Stimulated activated CD4-positive, alpha-beta T cell treated with anti-CD3 and anti-CD28 coated beads, Interleukin-1b, Interleukin-23, amount 100 ng/mL, for 4 hours (primary cell): ENCODE measurements around the gene WDFY1.
"Not testable (repeated sequence)": the region's sequence is repeated elsewhere in the genome, so short reads cannot be mapped to it uniquely, and the experiment has no call there.

Experiments
- DNase-seq, 2 donors: peaks; one replicate each; pipeline ENCODE4 v3.0.0-alpha.2; 2020; ENCODE audit warnings: low read depth in 2 of 2

The WDFY1 gene

GRCh38 chr2:223896833-223897311 lies 48.3 kb downstream of the WDFY1 start:
- no peak for DNase-seq

DNA sequence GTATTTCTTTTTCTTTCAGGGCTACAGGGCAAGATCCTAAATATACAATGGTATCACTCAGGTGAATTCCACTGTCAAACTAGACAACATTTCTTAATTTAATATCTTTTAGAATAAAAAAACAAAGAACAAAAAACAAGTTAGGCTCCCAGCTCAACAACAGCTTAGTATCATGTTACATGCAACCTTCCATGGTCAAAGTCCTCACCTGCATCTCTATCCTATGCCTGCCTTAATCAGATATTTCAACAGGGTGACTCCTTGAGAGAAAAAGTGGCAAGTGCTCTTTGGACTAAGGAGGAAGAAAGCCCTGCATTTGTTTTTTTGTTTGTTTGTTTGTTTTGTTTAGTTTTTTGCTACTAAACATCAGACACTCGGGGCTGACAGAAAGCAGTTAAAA lies 50.2 kb downstream of the WDFY1 start:
- no peak for DNase-seq

DNA sequence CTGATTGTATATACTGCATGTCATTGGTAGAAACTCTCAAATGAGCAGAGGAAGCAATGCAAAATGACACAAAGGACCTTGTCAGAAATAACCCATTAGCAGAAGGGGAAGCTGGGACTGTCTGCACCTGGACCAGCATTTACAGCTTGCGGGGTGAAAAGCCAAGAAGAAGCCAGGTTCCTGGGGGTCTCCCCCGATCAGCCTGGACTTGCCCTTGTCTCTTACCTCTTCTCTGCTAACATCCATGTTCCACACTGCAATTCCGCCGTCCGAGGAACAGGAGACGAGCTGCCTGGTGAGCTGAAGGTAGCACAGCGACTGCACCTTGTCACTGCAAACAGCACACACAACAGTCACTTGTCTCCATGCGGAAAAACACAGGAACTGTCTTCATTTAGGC lies 51.1 kb downstream of the WDFY1 start:
- DNase-seq, result no peak

- no peak for DNase-seq
Measured at GRCh38 chr2:223890721-223891120, 54.4 kb downstream of the WDFY1 start.

DNA sequence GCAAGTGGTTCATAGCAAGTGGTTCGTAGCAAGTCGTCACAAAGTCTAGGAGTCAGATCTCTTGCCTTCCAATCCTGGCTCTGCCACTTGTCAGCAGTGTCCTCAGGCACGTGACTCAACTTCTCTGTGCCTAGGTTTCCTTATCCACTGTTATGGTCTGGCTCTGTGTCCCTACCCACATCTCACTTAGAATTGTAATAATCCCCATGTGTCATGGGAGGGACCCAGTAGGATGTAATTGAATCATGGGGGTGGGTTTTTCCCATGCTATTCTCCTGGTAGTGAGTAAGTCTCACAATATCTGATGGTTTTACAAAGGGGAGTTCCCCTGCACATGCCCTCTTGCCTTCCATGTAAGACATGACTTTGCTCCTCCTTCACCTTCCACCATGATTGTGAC lies 55.9 kb downstream of the WDFY1 start:
- no peak for DNase-seq

DNA sequence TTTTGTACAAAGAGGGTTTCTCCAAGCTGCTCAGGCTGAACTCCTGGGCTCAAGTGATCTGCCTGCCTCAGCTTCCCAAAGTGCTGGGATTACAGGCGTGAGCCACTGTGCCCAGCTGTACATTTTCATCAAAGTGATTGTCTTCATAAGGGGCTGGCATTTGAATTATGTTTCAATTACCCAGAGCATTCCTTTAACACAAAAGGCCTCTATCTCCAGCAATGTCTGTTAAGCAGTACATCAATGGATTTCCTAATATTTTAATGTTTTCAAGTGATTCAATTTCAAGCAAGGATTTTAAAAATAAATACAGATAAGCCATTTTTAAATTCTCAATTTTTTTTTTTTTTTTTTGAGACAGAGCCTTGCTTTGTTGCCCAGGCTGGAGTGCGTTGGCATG lies 56.9 kb downstream of the WDFY1 start:
- DNase-seq, result no peak

GRCh38 chr2:223887127-223887526 lies 58.0 kb downstream of the WDFY1 start:
- DNase-seq, result no peak

DNA sequence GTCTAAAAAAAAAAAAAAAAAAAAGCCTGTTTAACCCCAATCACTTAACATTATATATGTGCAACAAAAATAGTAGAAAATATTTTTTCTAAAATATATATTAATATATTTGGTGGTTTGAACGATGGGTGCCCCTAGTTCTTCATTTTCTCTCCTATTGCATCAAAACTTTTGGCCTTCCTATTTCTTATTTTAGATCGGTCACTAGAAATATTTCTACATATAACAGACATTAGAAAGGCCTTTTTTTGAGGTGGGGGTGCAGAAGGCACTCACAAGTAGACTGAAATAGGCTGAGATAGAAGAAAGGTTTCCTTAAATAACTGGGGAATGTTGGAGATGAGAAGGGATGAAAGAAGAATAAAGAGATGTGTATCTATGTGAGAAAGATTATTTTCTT lies 58.4 kb downstream of the WDFY1 start:
- DNase-seq, result no peak

- no peak for DNase-seq
Measured at GRCh38 chr2:223884399-223884798, 60.7 kb downstream of the WDFY1 start.

- no peak for DNase-seq
Measured at GRCh38 chr2:223882715-223883114, 62.4 kb downstream of the WDFY1 start.

- DNase-seq, result no peak
Measured at GRCh38 chr2:223880796-223881195, 64.3 kb downstream of the WDFY1 start.

DNA sequence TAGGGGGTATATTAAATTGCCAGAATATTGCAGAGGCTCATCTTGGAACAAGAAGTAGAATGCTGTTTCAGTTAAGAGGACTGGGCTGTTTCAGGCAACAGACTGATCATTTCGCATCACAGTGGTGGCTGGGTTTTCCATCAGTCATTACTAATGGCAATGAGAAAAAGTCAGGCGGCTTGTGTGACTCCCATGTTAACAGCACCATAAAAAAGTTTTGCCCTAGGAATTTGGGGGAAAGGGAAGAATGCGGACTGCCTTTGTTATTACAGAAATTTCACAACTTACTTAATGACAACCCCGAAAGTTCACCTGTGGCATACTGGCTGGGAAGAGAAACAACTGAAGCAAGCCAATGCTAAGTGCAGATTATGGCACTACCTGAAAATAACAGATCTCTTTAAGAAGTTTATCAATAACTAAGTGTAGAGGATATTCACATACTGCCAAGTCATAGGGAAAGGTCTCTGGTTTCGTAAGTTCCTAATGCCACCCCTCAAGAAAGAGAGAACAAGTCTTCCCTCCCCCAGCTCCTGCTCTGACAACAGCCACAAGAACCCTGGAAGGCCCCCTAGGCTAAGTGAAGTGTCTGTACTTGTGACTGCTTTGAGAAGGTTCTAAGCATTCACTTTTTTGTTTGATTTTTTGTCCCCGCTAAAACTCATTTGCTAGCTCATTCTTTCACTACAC lies 67.3 kb downstream of the WDFY1 start:
- no peak for DNase-seq

DNA sequence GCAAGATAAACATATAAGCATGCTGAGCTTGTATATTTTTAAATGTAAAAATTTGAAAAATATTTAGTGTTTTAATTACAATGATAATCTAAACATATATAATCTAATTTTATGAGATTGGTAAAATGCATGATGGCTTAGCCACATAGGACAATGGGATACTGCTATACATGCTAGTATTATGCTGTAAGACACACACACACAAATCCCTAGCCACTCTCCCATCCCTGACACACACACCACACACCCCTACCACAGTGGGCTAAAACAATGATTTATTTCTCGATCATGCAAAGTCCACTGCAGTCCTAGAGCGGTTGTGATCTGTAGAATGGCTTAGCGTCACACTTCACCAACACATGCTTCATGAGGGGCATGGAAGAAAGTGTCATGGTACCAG lies 71.5 kb downstream of the WDFY1 start:
- DNase-seq, result no peak

GRCh38 chr2:223872772-223873171 lies 72.4 kb downstream of the WDFY1 start:
- not testable (repeated sequence) for DNase-seq

DNA sequence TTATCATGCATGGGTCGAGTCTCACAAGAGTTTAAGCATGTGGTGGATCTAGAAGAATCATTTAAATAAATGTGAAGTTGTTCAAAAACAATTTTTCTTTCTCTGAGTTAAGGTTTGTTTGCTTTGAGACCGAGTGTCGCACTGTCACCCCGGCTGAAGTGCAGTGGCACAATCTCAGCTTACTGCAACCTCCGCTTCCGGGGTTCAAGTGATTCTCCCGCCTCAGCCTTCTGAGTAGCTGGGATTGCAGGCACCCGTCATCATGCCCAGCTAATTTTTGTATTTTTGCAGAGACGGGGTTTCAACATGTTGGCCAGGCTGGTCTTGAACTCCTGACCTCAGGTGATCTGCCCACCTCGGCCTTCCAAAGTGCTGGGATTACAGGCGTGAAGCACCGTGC lies 73.5 kb downstream of the WDFY1 start:
- DNase-seq, result not testable (repeated sequence)

DNA sequence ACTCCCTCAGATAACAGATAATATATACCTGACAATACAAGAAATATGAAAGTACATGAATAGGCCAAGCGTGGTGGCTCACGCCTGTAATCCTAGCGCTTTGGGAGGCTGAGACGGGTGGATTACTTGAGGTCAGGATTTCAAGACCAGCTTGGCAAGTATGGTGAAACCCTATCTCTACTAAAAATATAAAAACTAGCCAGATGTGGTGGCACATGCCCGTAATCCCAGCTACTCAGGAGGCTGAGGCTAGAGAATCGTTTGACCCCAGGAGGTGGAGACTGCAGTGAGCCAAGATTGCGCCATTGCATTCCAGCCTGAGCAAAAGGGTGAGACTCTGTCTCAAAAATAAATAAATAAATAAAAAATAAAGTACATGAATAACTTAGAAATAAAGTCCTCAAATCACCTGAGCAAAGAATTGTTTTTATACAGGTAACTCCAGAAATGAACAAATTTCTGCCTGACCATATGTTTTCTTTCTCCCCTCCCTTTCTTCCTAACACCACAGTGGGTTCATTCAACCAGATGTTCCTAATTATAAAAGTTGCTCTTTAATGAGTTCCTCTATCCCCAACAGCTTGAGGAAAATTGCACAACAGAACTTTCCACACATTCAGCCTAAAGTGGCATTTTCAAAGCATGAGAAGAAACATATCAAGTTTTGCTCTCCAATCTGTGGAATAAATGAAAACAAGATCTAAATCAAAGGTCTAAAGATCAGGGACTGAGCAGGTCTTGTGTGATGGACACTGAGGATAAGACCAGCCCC lies 74.1 kb downstream of the WDFY1 start:
- no peak for DNase-seq

- DNase-seq, result no peak
Measured at GRCh38 chr2:223868005-223868404, 77.1 kb downstream of the WDFY1 start.

DNA sequence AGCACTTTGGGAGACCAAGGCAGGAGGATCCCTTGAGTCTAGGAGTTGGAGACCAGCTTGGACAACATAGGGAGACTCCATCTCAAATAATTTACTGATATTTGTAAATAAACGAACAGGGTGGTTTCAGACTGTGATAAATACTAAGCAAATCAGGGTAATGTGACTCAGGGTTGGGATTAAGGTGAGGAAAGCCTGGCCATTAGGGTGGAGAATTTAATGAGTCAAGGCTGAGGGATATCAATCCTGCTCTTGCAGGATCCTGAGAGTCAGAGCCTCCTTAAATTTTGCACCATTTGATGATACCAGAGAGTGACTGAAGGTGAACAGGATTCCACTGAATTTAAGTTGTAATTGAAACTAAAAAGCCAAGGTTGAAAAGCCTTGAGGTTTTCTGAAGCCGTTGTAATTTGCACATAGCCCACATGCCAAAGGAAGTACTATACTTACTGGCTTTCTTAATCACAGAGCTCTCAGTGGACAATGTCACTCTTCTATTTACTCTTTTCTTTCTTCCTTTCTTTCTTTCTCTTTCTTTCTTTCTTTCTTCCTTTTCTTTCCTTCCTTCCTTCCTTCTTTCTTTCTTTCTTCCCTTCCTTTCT lies 79.1 kb downstream of the WDFY1 start:
- no peak for DNase-seq

GRCh38 chr2:223865124-223865523 lies 80.0 kb downstream of the WDFY1 start:
- no peak for DNase-seq

DNA sequence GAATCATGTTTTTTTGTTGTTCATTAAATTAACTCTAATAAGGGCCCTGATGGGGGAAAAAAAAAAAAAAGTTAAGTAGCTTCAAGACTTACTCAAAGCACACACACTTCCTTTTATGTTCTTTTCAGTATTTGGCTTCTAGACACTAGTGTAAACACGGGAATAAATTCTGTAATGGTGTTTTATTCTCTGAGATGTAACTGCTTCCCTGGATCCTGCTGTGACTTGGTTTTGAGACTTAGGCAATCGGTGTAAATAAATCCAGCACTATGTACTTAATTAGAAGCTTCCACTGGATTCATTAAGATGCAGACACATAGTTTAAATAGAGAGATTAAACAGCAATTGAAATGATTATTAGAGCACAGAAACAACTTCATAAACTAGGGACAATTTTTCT lies 81.6 kb downstream of the WDFY1 start:
- DNase-seq, result no peak

- DNase-seq, result no peak
Measured at GRCh38 chr2:223860809-223861738, 84.1 kb downstream of the WDFY1 start.

GRCh38 chr2:223859070-223859469 lies 86.1 kb downstream of the WDFY1 start:
- no peak for DNase-seq
